GM18867 (cell line): ENCODE data around the gene NELL1.
A peak's percentile ranks its signal among the peaks of the same experiment; 100 is the strongest.

Experiments used
- ATAC-seq: cut with Tn5 transposase; IDR thresholded peaks from one replicate; pipeline ENCODE4 v1.9.1; 2021; ENCODE audit warnings: mild to moderate bottlenecking, moderate library complexity; ENCODE audit not compliant: unreplicated experiment

Gene NELL1

GRCh38 chr11:20949585-20949984 lies 280.2 kb downstream of the NELL1 start:
- ATAC-seq = no peak

GRCh38 chr11:20962581-20962980 lies 293.2 kb downstream of the NELL1 start:
- ATAC-seq = no peak

DNA sequence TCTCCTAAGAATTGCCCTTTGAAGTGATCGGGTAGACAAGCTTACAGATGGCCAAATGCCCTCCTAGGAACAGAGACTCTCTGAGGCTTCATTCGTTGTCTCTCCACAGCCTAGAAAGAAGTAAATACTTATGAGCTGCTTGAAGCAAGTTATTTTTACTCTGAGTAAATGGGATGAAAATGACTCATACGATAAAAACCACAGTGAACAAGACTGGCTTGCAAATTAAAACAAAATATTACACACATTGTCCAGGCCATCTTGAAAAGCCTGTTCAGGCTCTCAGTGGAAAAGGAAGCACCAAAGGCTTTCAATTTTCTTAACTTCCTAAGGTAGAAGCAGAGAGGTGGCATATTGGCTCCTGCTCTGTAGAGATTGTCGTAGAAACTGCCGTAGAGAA lies 294.2 kb downstream of the NELL1 start:
- no peak for ATAC-seq

GRCh38 chr11:20964985-20965384 lies 295.6 kb downstream of the NELL1 start:
- ATAC-seq = no peak

- ATAC-seq = no peak
These were observed 297.1 kb downstream of the NELL1 start for GRCh38 chr11:20966489-20966888.

DNA sequence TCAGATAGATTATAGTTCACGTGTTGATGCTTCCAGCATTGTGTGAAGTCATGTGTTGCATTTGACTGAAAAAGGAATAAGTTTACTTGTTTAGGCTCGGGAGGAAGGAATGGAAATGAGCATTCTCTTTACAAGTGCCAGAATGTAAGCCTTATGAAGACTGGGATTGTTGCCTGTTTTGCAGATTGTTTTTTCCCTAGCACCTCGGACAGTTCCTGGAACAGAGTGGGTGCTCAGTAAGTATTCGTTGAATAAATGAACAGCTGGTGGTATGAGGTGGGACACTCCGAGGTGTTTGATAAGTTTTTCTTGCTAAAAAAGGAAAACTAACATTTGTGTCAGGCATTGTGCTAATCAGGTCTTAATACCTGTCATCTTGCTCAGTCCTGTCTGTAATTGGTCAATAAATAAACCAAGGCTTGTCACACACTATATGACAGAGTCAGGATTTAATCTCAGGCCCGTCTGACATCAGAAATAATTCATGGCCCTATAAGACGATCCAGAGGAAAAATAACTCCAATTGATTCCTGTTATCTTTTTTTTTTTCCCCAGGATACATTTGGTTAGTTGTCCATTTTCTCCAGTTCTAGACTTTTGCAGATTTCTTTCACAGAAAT lies 304.7 kb downstream of the NELL1 start:
- no peak for ATAC-seq

GRCh38 chr11:20980736-20981135 lies 311.4 kb downstream of the NELL1 start:
- no peak for ATAC-seq

DNA sequence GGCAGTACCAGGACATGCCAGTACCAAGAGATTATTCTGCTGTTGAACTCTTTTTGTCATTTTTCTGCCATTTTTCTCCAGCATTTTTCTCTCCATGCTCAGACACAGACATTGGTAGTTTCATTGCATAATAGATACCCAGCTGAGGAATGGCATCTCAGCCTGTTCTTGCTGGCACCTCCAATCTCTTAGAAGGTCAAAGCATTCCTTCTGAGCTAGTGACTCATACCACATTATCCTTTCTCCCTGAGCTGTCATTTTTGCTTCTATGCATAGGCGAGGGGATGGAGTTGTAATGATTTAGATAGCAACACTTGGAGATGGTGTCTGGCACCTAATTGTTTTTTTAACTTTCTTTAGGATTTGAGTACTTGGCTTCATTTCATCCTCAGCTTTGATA lies 321.1 kb downstream of the NELL1 start:
- no peak for ATAC-seq

GRCh38 chr11:20991471-20991870 lies 322.1 kb downstream of the NELL1 start:
- ATAC-seq = no peak

DNA sequence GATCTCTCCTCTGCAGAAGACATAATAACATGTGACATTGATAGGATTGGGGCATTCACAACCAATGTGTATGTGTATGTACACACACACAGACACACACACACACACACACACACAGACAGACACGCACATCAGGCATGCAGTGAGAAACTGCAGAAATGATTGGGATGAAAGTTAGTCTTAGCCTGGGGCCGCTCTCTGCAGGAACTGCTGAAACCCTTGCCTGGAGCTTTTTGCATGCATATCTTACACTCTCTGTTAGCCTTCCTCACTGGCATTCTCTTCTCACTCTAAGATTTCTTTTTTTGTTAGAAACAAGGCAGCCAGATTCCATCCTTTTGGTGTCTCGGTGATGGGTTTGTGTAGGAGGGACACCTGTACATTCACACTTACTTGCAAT lies 337.9 kb downstream of the NELL1 start:
- no peak for ATAC-seq

- no peak for ATAC-seq
These were observed 348.9 kb downstream of the NELL1 start for GRCh38 chr11:21018248-21018647.

DNA sequence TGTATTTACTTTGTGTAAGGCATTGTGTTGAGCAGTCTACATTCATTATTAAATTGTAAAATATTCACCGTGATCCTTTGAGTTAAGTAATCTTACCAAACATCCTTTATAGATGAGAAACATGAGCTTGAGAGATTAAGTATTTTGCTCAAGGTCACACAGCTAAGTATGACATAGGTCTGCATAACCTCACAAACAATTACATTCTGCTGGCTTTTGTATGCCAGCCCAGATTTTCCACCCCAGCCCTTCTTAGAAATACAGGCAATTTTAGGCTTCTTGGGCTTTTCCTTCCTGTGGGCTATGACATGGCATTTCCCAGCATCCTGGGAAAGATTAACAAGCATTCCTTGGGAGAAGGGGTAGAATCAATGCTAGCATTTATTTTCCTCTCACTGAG lies 357.3 kb downstream of the NELL1 start:
- no peak for ATAC-seq

- ATAC-seq = no peak
These were observed 368.5 kb downstream of the NELL1 start for GRCh38 chr11:21037850-21038249.

DNA sequence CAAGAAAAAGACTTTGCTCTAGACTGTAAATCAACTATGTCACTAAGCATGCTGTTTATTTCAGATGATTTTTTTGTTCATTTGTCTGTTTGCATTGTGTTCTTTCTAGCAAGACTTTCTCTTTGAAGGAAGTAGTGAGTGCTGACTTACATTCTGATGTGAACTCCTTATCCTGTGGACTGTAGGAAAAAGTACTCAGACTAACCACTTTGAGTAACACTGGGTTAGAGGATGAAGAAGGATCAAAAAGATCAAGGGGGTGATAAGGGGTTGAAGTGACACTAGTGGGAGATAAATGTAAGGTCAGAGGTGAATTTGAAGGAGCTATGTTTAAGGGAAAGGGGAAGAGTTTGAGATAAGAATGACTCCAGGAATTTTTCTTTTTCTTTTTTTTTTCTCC lies 369.4 kb downstream of the NELL1 start:
- no peak for ATAC-seq

DNA sequence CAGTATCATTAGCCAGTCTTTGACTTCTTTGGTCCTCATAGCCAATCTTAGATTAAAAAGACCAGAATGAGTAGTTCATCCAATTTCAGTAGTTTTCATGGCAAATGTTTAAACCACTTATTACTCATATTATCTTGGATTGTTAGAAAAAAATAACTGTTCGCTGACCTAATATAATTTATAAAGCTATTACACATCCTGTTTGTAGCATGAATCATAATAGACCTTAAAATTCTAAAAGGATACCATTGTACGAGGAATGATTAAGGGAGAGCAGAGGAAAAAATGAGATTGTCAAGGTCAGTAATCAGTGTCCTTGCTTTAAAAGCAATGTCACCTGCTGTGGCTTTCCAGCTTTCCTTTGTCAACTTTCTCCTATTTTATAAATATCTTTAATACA lies 371.2 kb downstream of the NELL1 start:
- no peak for ATAC-seq

GRCh38 chr11:21048626-21049025 lies 379.2 kb downstream of the NELL1 start:
- no peak for ATAC-seq

DNA sequence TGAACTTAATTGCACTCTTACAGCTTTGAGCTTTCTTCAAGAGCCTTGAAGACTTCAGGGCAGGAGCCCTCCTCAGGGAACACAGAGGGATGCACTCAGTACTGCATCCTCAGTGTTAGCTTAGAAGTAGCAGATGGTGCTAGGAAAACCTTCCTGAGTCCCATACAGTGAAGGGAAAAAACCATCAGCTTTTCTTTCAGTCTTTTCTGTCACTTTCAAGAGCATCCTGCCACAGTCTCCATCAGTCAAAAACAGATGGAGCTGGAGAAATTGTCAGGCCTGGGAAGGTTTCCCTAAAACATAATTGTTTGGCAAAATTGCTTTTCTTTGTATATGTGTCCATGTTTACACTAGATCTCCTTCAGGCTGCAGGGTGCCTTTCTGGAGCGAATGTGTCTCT lies 384.1 kb downstream of the NELL1 start:
- no peak for ATAC-seq

GRCh38 chr11:21056644-21057043 lies 387.3 kb downstream of the NELL1 start:
- ATAC-seq = no peak

- ATAC-seq = no peak
These were observed 390.5 kb downstream of the NELL1 start for GRCh38 chr11:21059879-21060278.

DNA sequence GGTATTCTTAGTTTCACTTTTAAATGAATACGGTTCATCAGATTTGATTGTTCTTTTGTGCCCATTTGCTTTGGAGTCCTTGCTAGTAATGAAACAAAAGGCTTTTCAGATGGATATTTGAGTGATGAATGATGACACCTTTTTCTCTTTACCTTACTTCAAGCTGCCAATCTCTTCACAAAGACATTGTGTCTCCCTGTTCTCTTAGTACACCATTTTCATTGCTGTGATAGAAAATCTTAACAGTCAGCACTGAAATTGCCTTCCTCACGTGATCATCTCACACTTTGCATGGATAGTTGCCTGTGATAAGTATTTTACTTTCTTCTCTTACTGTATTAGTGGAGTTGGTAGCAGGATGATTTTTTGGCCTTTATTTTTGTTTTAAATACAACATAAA lies 396.6 kb downstream of the NELL1 start:
- no peak for ATAC-seq

GRCh38 chr11:21068886-21069285 lies 399.5 kb downstream of the NELL1 start:
- ATAC-seq = no peak

DNA sequence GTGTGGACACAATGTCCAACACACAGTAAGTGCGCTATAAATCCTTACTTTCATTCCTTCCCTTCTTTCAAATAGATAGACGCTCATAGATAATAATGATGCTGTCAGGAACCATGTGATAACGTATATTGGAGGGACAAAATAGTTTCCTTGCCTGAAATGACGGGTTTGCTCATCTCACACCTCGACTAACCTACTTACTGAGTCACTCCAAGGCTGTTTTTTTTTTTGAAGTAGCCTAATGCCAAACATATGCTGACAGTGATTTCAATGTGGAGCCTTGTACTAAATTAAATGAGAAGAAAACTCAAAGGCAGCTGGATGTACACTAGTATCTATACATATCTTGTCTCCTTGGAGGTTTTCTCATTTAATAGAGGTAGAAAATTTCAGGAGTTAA lies 400.5 kb downstream of the NELL1 start:
- no peak for ATAC-seq

- peak; percentile 93 for ATAC-seq
These were observed 403.2 kb downstream of the NELL1 start for GRCh38 chr11:21072558-21072957.
